Smooth muscle cell of the brain vasculature (primary cell): Measurements from ENCODE around the gene TTC27.
"Not testable (repeated sequence)": the region's sequence is repeated elsewhere in the genome, so short reads cannot be mapped to it uniquely, and the experiment has no call there.

Experiments
- DNase-seq: peaks from one replicate; pipeline ENCODE4 v3.0.0-alpha.2; 2012; ENCODE audit warnings: low read depth, low spot score

Gene TTC27

DNA sequence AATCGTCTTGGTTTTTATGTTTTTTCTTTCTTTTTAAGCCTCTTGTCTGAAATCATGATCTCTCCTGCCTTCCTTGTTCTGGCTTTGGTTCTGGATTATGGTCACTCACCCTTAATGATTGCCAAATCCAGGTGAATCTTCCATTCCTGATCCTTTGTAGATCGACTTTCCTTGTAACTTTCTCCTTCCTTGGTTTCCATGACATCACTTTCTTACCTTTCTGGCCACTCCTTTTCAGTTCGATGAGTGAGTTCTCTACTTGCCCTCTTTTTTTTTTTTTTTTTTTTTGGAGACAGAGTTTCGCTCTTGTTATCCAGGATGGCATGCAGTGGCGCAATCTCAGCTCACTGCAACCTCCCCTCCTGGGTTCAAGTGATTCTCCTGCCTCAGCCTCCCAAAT, 179.8 kb downstream of the TTC27 start:
- DNase-seq, result no peak

DNA sequence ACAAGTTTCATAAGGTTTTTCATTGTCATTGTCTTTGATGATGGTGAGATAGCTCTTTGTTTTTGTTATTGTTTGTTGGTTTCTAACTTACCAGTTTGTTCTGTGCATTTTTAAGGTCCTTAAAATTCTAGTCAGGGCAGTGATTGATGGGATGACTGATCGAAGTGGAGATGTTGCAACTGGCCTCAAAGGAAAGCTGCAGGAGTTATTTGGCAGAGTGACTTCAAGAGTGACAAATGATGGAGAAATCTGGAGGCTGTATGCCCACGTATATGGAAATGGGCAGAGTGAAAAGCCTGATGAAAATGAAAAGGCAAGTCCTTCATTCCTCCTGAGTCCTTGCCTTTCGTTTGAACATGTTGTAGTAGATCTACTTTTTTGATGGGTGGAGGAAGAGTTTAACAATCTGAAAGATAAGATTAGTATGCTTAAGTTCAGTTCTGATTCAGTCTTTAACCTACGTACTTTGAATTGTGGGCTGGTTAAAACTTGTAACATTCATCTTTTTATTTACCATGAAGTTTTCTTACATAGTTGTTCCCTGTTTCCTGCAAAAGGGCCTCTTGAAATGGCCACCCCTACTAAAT, 183.2 kb downstream of the TTC27 start:
- DNase-seq, result no peak

DNA sequence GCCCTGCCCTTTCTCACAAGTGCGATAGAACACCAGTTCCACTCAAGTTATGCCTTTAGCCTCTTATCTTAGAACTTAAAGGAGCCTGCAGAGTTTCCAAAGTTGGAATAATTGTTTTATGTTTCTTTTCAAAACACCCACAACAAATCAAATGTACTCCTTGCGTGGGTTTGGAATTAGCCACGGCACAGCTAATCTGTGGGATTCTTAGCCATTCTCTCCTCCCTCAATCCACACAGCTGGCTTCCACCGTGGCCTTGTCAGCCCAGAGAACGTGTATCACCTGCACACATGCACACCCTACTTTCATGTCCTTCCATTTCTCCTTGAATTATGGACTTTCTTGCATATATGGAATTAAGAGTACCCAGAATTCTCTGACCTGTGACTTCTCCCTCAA, 183.8 kb downstream of the TTC27 start:
- no peak for DNase-seq

DNA sequence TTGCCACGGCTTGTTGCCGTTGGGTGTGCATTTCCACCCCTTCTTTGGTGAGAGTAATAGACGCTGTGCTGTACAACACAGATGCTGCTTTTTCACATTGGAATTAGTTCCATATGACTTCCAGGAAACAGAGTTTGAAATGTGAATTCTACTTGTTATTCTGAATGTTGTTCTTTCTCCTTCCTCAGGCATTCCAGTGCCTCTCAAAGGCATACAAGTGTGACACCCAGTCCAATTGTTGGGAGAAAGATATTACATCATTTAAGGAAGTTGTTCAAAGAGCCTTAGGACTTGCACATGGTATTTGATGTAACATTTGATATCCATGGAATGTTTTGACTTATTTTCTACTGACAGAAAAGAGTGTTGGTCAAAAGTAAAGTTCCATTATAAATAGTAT, 184.5 kb downstream of the TTC27 start:
- no peak for DNase-seq

DNA sequence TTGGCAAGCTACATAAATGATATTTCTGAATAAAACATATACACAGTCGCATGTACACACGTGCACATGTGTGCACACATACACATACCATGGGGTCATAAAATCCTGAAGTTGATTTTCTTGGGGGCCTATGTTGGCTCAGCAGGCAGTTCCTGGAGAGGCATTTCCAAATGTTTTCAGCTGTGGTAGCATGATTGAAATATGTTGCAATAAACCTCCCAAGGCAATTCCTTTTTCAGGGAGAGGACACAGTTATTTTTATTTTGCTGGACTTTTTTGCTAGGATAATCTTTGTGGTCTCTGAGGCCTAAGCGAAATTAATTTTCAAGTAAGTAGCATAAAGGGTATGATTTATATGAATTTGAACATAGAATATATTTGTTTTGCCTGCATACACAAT, 192.2 kb downstream of the TTC27 start:
- no peak for DNase-seq

DNA sequence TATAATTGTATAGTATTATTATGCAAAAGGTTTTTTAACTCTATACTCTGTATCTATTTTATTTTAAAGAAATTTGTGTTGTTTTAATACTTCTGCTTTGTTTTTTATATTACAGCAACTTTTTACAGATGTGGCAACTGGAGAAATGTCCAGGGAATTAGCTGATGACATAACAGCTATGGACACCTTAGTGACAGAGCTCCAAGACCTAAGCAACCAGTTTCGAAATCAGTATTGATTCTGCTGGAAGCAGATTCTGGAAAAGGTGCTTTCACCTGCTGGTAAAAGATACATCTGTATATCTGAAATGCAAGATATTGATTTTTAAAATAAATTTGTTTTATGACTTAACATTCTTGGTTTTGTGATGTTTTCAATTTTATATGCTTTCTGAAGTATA, 192.9 kb downstream of the TTC27 start:
- no peak for DNase-seq

DNA sequence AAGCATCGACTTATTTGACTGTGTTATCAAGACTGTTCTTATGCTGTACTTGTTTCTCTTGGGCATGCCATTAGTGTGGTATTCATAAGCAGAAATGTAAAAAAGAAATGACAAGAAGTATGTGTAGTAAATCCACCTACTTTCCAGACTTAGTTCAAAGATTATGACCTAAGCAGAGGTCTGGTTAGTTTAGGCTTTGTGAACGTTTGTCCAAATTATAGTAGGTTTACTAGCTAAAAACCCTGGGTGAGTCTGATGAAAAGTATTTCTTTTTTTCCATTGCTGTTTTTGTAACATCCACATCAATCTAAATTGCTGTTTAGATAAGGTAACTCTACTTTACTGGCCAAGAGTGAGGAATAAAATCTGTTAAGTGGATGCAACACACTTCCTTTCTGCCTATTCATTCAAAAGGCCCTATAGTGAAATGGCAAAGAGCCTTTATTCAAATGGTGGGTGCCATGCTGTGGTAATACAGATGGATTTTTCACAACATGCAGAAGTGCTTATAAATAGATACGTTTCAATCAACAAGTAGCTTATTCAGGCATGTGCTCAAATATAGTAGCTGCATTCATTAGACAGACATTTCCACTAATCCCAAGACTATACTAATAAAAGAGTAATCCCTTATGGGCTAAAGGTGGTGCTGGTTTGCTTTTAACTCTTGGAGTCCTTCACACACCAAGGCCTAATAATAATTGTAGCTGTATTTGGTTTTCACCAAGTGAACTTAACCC, 196.4 kb downstream of the TTC27 start:
- DNase-seq, result no peak

DNA sequence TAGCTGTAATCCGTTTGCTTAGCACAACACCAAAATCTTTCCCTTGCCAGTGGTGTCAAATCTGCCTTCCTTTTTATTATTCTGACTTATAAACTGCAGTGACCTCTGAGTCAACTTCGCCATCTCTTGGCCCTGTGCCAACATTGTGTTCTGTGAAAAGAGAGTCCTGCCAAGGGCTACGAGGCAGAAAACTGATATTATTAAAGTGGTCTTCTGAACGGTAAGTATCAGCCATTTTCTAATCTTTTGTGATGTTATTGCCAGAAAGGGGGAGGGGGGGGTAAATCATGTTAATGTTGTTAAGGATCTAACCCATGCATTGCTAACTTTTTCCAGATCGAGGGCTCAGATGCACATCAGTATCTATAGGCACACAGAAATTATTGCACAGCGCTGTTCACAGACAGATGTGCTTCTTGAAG, 197.5 kb downstream of the TTC27 start:
- no peak for DNase-seq

DNA sequence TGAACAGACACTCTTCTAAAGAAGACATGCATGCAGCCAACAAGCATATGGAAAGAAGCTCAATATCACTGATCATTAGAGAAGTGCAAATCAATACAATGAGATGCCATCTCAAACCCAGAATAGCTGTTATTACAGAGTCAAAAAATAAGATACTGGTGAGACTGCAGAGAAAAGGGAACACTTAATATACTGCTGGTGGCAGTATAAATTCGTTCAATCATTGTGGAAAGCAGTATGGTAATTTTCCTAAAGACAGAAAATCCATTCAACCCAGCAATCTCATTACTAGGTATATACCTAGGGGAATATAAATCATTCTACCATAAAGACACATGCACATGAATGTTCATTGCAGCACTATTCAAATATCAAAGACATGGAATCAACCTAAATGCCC, 202.3 kb downstream of the TTC27 start:
- no peak for DNase-seq

DNA sequence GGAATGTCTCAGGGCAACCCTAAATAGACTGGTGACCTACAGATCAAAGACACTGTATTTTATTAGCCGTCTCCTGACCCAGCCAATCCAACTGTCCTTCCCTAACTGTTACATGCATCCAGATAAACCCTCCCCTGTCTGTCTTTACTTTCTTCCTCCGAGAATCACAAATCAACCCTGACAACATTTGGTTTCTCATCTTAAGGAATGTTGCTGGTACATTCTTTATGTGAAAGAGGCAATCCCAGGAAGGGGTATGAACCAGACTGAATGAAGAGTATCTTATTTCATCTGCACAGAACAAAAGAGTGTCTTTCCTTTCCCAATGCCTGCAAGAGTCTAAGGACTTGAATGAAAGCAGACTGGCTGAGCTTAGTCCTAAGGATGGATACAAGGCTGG, 205.0 kb downstream of the TTC27 start:
- DNase-seq, result peak; percentile 28

DNA sequence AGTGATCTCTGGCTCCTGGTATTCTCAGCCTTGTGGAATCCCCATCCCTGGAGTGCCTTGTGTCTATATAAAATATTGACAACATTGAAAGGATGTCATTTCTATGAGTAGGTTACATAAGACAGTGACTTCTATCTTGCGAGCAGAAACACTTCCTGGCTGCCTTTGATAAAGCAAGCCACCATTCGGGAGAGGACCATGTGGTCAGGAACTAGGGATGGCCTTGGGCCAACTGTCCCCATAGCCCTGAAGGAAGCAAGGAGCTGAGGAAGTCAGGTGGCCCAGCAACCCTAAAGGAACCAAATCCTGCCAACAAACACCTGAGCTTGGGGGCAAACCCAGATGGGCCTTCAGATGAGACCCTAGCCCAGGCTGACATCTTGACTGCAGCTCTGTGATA, 205.9 kb downstream of the TTC27 start:
- DNase-seq, result no peak

DNA sequence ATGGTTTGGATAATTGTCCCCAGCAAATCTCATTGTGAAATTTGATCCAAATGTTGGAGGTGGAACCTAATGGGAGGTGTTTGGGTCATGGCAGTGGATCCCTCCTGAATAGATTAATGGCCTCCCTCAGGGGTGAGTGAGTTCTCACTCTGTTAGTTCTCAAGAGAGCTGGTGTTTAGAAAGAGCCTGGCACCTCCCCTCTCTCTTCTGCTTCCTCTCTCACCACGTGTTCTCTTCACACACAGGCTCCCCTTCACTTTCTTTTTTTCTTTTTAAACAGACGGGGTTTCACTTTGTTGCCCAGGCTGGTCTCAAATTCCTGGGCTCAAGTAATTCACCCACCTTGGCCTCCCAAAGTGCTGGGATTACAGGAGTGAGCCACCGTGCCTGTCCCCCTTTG, 207.3 kb downstream of the TTC27 start:
- no peak for DNase-seq

DNA sequence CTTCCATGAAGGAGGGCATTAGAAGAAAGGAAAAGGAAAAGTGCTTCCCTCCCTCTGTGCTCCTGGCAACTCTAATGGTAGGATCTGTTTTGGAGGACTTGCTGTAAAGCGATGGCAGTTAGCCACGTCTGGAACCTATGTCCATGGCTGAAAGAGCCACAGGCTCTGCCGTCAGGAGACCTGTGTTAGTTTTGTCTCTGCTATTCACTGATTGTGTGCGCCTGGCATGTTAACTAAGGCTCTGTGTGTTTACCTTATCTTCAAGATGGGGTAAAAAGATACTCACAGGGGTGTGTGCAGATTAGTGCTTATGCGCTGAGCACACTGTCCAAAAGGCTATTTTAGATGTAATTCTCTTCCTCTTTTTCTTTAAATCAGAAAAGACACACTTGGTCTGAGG, 209.1 kb downstream of the TTC27 start:
- no peak for DNase-seq

DNA sequence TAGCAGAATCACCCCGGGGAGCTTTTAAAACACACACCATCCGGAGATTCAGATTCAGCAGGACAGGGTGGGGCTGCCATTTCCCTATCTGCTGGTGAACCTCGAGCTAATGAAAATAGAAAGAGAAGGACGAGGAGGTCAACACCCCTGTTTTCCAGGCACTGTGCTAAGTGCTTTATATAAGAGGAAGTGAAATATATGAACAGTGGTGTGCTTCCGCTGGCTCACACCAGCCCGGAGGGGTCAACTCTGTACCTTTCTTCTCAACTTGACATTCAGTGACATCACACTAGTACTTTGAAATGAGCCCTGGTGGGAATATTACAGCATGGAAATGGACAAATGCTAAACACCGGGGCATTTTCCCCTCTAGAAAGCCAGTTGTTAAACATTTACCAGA, 210.6 kb downstream of the TTC27 start:
- no peak for DNase-seq

DNA sequence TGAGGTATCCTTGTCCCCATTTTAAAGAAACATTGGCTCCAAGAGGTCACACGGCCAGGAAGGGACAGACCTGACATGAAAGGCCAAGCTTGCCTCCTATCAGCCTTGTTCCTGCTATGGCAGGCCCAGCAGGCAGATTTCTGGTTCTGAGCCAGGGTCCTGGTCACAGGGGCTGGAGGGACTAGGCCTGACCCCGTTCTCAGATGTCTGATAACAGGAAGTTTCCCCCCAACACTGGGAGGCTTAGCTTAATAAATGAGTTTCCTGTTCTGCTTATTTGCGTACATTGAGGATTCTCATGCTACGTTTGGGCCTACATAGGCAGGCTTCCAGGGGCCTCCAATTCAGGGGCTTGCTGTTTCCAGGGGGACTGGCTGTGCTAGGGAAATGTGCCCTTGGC, 211.1 kb downstream of the TTC27 start:
- DNase-seq, result no peak

DNA sequence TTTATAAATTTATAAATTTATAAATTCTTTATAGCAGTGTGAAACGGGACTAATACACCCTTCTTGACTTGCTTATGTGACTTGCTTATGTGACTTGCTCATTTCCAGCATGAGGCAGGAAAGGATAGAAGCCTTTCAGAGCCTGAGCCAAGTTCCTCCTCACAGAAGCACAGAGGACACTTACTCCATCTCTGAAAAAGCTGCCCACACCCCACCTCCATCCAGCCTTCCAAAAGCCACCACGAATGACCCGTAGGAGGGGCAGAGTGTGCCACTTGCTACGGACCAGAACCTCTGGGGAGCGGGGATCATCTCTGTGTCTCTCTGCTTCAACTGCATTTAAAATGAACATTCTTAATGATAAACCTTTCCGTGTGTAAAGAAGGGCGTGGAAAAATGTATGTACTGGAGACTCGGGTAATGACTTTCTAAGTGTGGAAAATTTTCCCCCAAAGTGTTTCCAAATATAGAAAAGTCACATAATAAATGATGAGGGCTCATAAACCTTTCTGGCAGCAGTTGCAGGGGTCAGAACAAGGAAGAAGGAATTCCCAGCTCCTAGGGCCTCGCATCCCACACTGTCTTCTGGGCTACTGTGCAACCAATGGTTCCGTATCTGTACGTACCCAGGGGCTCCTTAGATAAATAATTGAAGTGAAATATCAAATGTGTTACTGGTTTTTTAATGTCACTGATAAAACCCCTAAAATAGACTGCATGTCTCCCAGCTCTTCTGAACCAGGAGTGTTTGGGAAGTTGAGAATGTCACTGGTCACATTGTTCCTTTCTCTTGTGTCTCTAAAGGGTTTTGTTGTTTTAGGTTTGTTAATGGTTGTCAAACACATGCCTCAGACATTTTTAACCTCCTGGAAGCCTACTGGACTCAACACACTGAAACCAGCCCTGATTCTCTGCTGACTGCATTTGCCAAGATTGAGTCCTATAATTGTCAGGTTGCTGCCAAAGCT, 214.4 kb downstream of the TTC27 start:
- DNase-seq, result no peak

DNA sequence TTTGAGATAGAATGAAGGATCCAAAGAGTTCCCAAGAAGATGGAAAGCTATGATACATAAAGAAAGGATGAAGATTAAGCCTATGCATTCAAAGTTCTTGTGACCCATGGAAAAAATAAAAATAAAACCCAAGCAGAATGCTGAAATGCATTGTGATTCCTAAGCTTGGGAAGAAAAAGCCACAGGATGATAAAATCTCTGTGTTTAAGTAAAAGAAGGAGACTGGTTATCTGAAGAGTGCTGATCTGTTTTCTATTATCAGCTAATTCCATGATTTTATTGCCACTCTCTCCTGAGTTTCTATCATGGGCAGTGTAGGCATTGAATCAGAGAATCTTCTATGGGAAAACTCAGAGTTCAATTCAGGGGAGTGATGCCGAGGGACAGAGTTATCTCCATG, 215.8 kb downstream of the TTC27 start:
- no peak for DNase-seq

DNA sequence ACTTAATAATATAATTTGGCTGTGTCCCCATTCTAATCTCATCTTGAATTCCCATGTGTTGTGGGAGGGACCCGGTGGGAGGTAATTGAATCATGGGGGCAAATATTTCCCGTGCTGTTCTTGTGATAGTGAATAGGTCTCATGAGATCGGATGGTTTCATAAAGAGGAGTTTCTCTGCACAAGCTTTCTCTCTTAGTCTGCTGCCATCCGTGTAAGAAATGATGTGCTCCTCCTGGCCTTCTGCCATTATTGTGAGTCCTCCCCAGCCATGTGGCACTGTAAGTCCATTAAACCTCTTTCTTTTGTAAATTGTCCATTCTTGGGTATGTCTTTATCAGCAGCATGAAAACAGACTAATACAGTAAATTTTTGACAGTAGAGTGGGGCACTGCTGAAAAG, 216.4 kb downstream of the TTC27 start:
- DNase-seq, result no peak

DNA sequence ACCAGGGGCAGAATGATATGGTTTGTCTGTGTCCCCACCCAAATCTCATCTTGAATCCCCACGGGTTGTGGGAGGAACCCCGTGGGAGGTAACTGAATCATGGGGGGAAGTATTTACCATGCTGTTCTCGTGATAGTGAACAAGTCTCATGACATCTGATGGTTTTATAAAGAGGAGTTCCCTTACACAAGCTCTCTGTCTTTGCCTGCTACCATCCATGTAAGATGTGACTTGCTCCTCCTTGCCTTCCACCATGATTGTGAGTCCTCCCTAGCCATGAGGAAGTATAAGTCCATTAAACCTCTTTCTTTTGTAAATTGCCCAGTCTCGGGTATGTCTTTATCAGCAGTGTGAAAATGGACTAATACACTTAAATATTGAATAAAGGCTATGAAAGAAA, 218.4 kb downstream of the TTC27 start:
- DNase-seq, result not testable (repeated sequence)

DNA sequence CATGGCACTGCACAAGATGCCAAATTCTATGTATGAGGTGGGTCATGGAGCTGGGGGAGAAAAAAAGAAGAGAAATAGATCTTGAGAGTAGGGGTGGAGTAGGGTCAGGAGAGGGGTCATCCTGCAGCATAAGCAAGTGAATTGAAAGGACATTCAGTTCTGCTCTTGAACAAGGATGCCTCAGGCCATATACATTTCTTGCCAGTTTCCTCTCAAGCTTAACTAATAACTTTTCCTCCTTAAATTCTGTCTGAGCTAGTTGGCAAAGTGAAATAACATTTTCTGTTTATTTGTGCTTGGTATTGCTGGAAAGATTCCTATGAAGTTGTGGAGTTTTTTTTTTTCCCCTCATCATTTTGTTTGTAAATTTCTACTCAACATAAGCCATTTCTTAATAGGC, 219.9 kb downstream of the TTC27 start:
- DNase-seq, result no peak

DNA sequence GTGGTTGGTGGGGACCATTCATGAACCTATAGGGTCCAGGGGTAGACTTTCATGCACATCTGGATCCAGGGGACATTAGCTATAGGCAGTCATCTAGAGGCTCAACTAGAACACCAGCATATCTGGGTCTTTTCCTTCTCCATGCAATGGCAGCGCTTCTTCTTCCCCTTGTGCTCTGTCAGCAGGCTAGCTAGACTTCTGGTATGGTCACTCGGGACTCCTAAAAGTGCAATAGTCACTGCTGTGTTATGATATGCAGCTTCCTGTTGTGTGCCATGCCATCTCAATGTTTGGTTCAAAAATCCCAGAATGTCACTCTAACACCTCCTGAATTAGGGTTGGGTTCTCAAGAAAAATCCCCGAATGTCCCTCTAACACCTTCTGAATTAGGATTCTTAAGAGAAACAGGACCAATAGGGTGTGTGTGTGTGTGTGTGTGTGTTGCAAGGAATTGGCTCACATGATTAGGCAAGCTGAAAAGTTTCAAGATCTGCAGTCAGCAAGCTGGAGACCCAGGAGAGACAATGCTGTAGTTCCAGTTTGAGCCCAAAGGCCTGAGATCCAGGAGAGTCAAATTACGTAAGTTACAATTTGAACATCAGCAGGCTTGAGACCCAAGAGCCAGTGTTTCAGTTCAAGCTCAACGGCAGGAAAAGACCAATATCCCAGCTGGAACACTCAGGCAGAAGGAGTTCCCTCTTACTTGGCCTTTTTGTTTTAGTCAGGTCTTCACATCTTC, 221.8 kb downstream of the TTC27 start:
- no peak for DNase-seq
